H9 (cell line): ENCODE results near the gene HOXB1. TPM values are rescaled to one million over a fixed set of nuclear protein-coding genes. Genes with fewer than 3 reads are reported as not detected.

Experiments used
- DNase-seq: peaks from one replicate; pipeline ENCODE4 v3.0.0-alpha.2; 2017
- H2AFZ ChIP-seq: one replicate; pipeline ENCODE4 v1.6.1; 2013; ENCODE audit warnings: mild to moderate bottlenecking, low read length, control low read depth, moderate library complexity
- H2AK5ac ChIP-seq: 2 replicates; pipeline ENCODE4 v1.6.1; 2013; ENCODE audit warnings: low read length, control low read depth, mixed read lengths; ENCODE audit not compliant: insufficient read length
- H2BK120ac ChIP-seq: one replicate; pipeline ENCODE4 v1.6.1; 2013; ENCODE audit warnings: low read depth, mild to moderate bottlenecking, low read length, control low read depth, inconsistent platforms; ENCODE audit not compliant: poor library complexity, severe bottlenecking
- H2BK12ac ChIP-seq: 2 replicates; pipeline ENCODE4 v1.6.1; 2013; ENCODE audit warnings: low read length, control low read depth, mixed read lengths, low read depth; ENCODE audit not compliant: insufficient read length
- H2BK15ac ChIP-seq: 2 replicates; pipeline ENCODE4 v1.6.1; 2013; ENCODE audit warnings: low read depth, low read length, control low read depth
- H2BK20ac ChIP-seq: one replicate; pipeline ENCODE4 v1.6.1; 2013; ENCODE audit warnings: low read depth, mild to moderate bottlenecking, low read length, control low read depth, inconsistent platforms; ENCODE audit not compliant: poor library complexity, severe bottlenecking
- H2BK5ac ChIP-seq: 2 replicates; pipeline ENCODE4 v1.6.1; 2013; ENCODE audit warnings: low read length, control low read depth, mixed read lengths; ENCODE audit not compliant: insufficient read length
- H3K14ac ChIP-seq: 2 replicates; pipeline ENCODE4 v1.6.1; 2013; ENCODE audit warnings: low read length, control low read depth; ENCODE audit not compliant: insufficient read depth
- H3K18ac ChIP-seq: 2 replicates; pipeline ENCODE4 v1.6.1; 2013; ENCODE audit warnings: low read depth, mild to moderate bottlenecking, mixed read lengths, low read length, control low read depth; ENCODE audit not compliant: insufficient read length
- H3K23ac ChIP-seq: 2 replicates; pipeline ENCODE4 v1.6.1; 2013; ENCODE audit warnings: low read length, control low read depth, mixed read lengths, low read depth; ENCODE audit not compliant: insufficient read length
- H3K23me2 ChIP-seq: 2 replicates; pipeline ENCODE4 v1.6.1; 2013; ENCODE audit warnings: low read depth, mild to moderate bottlenecking, mixed read lengths, low read length, control low read depth; ENCODE audit not compliant: insufficient read length, poor library complexity, severe bottlenecking
- H3K27ac ChIP-seq: 2 replicates; pipeline ENCODE4 v1.5.1; 2013; ENCODE audit warnings: low read length, control low read depth, mixed read lengths, low read depth; ENCODE audit not compliant: insufficient read length
- H3K27me3 ChIP-seq: 2 replicates; pipeline ENCODE4 v1.6.1; 2013; ENCODE audit warnings: low read length, control low read depth, inconsistent platforms; ENCODE audit not compliant: insufficient read depth
- H3K4ac ChIP-seq: 2 replicates; pipeline ENCODE4 v1.6.1; 2013; ENCODE audit warnings: low read depth, mild to moderate bottlenecking, control low read depth, inconsistent platforms, low read length, moderate library complexity
- H3K4me1 ChIP-seq: 2 replicates; pipeline ENCODE4 v1.6.1; 2013; ENCODE audit warnings: low read length, control low read depth, inconsistent platforms; ENCODE audit not compliant: insufficient read depth
- H3K4me2 ChIP-seq: 2 replicates; pipeline ENCODE4 v1.6.1; 2013; ENCODE audit warnings: low read length, control low read depth, mixed read lengths; ENCODE audit not compliant: insufficient read length, insufficient read depth
- H3K56ac ChIP-seq: 2 replicates; pipeline ENCODE4 v1.6.1; 2013; ENCODE audit warnings: low read depth, mild to moderate bottlenecking, mixed read lengths, low read length, control low read depth; ENCODE audit not compliant: insufficient read length
- H3K79me1 ChIP-seq: 2 replicates; pipeline ENCODE4 v1.6.1; 2013; ENCODE audit warnings: low read depth, mild to moderate bottlenecking, moderate library complexity, low read length, control low read depth, inconsistent platforms; ENCODE audit not compliant: insufficient read depth, poor library complexity, severe bottlenecking
- H3K79me2 ChIP-seq: 2 replicates; pipeline ENCODE4 v1.6.1; 2013; ENCODE audit warnings: low read length, control low read depth, inconsistent platforms; ENCODE audit not compliant: insufficient read depth
- H3K9ac ChIP-seq: 2 replicates; pipeline ENCODE4 v1.6.1; 2013; ENCODE audit warnings: low read length, control low read depth, mixed read lengths; ENCODE audit not compliant: insufficient read length; ENCODE audit errors: extremely low read depth
- H3K9me3 ChIP-seq: one replicate; pipeline ENCODE4 v1.6.1; 2013; ENCODE audit warnings: low read depth, low read length, inconsistent platforms; ENCODE audit not compliant: control insufficient read depth
- H3T11ph ChIP-seq: one replicate; pipeline ENCODE4 v1.6.1; 2013; ENCODE audit warnings: mild to moderate bottlenecking, low read length, control low read depth, inconsistent platforms
- H4K20me1 ChIP-seq: one replicate; pipeline ENCODE4 v1.6.1; 2013; ENCODE audit not compliant: control insufficient read depth, insufficient read length, insufficient read depth
- H4K5ac ChIP-seq: 2 replicates; pipeline ENCODE4 v1.6.1; 2013; ENCODE audit warnings: low read depth, mild to moderate bottlenecking, mixed read lengths, low read length, control low read depth; ENCODE audit not compliant: insufficient read length
- H4K8ac ChIP-seq: replicated peaks from 2 replicates; pipeline ENCODE4 v1.6.1; 2013; ENCODE audit warnings: low read length, control low read depth, mixed read lengths, low read depth; ENCODE audit not compliant: insufficient read length
- H4K91ac ChIP-seq: 2 replicates; pipeline ENCODE4 v1.6.1; 2013; ENCODE audit warnings: low read depth, mild to moderate bottlenecking, moderate library complexity, mixed read lengths, low read length, control low read depth; ENCODE audit not compliant: insufficient read length
- H3K27ac Mint-ChIP-seq, 3 experiments: 2 replicates in 2 of 3; 3 replicates in 1 of 3; pipeline ENCODE4 v1.8.0; 2020 to 2021; ENCODE audit warnings: mixed read lengths in 3 of 3, mild to moderate bottlenecking in 1 of 3, moderate library complexity in 1 of 3
- H3K27me3 Mint-ChIP-seq: 2 replicates; pipeline ENCODE4 v1.8.0; 2021; ENCODE audit warnings: low read depth, mild to moderate bottlenecking, moderate library complexity, mixed read lengths
- H3K36me3 Mint-ChIP-seq, 3 experiments: 2 replicates in 2 of 3; 3 replicates in 1 of 3; pipeline ENCODE4 v1.8.0; 2020 to 2021; ENCODE audit warnings: low read depth in 3 of 3, mixed read lengths in 3 of 3; ENCODE audit not compliant: insufficient read depth in 1 of 3
- H3K4me1 Mint-ChIP-seq, 2 experiments: 2 replicates each; pipeline ENCODE4 v1.8.0; 2020; ENCODE audit warnings: mixed read lengths in 2 of 2
- H3K4me3 Mint-ChIP-seq, 2 experiments: 2 replicates in 1 of 2; 3 replicates in 1 of 2; pipeline ENCODE4 v1.8.0; 2020 to 2021; ENCODE audit warnings: mild to moderate bottlenecking in 2 of 2, mixed read lengths in 2 of 2, moderate library complexity in 1 of 2
- H3K9me3 Mint-ChIP-seq, 2 experiments: 2 replicates in 1 of 2; 3 replicates in 1 of 2; pipeline ENCODE4 v1.8.0; 2020; ENCODE audit warnings: mild to moderate bottlenecking in 2 of 2, mixed read lengths in 2 of 2, moderate library complexity in 1 of 2
- WGBS: extraction: QIAGEN DNeasy Blood & Tissue Kit; methylation state at CpG from one replicate; pipeline ENCODE4 v1.1.7; 2013; ENCODE audit warnings: missing lambda C conversion rate, low lambda C conversion rate, mixed read lengths; ENCODE audit not compliant: insufficient read length; ENCODE audit errors: extremely low coverage; 5-methylcytosine and 5-hydroxymethylcytosine counted together
- total RNA-seq: library from RNA; stranded (reverse); gene quantifications from 2 replicates; pipeline ENCODE4 v1.2.1, GENCODE V29; 2021
- TF ChIP-seq, protein P1 (sequence below): fragments of 200-600 bp; sonication (generic); conservative IDR thresholded peaks from 3 replicates; pipeline ENCODE4 v1.8.0; 2021; ENCODE audit warnings: antibody characterized with exemption, mild to moderate bottlenecking

HOXB1 gene
- total RNA-seq, 1 experiment from 2014 or later = not detected

GRCh38 chr17:48542114-48542656, 11.4 kb upstream of the HOXB1 start:
- no peaks in the 10 kb centered on the region; a peak in 1 of 7 replicates for H3K36me3 Mint-ChIP-seq
- Histone ChIP-seq H3T11ph (no peak overlapping the region), H2BK15ac (no peak overlapping the region), H3K9me3 (no peaks in the 10 kb centered on the region), H2AK5ac (no peak overlapping the region), H3K4me2 (peak overlapping the region; percentile 89), H3K56ac (no peak overlapping the region), H2BK5ac (no peak overlapping the region), H4K91ac (no peak overlapping the region), H3K14ac (no peak overlapping the region), H4K8ac (no peak overlapping the region), H3K23me2 (peaks cover 6% of the 10 kb centered on the region), H3K27ac (no peak overlapping the region), H3K4ac (no peak overlapping the region), H2BK12ac (no peak overlapping the region), H2BK120ac (no peak overlapping the region), H2BK20ac (no peak overlapping the region), H4K5ac (no peak overlapping the region), H4K20me1 (no peaks in the 10 kb centered on the region), H3K23ac (no peak overlapping the region), H3K18ac (no peak overlapping the region), H3K4me1 (no peaks in the 10 kb centered on the region), H3K27me3 (peaks cover 72% of the 10 kb centered on the region), H3K9ac (no peak overlapping the region), H3K79me1 (no peaks in the 10 kb centered on the region), H3K79me2 (no peaks in the 10 kb centered on the region), H2AFZ (no peak overlapping the region)
- H3K27me3 Mint-ChIP-seq = peaks cover 98% of the 10 kb centered on the region
- peak overlapping the region; percentile 56 to 78 for H3K4me3 Mint-ChIP-seq
- peaks cover 0 to 14% of the 10 kb centered on the region in 2 experiments; a peak in 2 of 5 replicates for H3K9me3 Mint-ChIP-seq
- peaks cover 25 to 47% of the 10 kb centered on the region in 2 experiments for H3K4me1 Mint-ChIP-seq
- DNase-seq = no peak
- H3K27ac Mint-ChIP-seq = no peak overlapping the region; a peak in 1 of 7 replicates
- TF ChIP-seq, protein P1, sequence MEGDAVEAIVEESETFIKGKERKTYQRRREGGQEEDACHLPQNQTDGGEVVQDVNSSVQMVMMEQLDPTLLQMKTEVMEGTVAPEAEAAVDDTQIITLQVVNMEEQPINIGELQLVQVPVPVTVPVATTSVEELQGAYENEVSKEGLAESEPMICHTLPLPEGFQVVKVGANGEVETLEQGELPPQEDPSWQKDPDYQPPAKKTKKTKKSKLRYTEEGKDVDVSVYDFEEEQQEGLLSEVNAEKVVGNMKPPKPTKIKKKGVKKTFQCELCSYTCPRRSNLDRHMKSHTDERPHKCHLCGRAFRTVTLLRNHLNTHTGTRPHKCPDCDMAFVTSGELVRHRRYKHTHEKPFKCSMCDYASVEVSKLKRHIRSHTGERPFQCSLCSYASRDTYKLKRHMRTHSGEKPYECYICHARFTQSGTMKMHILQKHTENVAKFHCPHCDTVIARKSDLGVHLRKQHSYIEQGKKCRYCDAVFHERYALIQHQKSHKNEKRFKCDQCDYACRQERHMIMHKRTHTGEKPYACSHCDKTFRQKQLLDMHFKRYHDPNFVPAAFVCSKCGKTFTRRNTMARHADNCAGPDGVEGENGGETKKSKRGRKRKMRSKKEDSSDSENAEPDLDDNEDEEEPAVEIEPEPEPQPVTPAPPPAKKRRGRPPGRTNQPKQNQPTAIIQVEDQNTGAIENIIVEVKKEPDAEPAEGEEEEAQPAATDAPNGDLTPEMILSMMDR = no peak
- WGBS = no CpG with 5 or more reads among the region's 27 CpGs
